SK-N-MC (cell line): ENCODE data around the gene NAV3.

Experiments used
- EZH2 ChIP-seq: fragments of 200-600 bp; sonication (generic); IDR thresholded peaks from one replicate; pipeline ENCODE4 v1.6.1; 2017; ENCODE audit warnings: antibody characterized with exemption
- FOXP2 ChIP-seq: optimal IDR thresholded peaks from 2 replicates; pipeline ENCODE3; 2011; ENCODE audit warnings: mild to moderate bottlenecking, moderate library complexity; ENCODE audit not compliant: insufficient read depth; ENCODE audit errors: extremely low read length, control extremely low read depth
- POLR2AphosphoS5 ChIP-seq: IDR thresholded peaks from 2 replicates; pipeline ENCODE4 v1.6.1; 2012; ENCODE audit warnings: mild to moderate bottlenecking, low read depth, low read length, borderline replicate concordance

- TF ChIP-seq POLR2AphosphoS5 (no peak), EZH2 (no peak), FOXP2 (no peak)
These were observed 11.7 kb downstream of the NAV3 start for GRCh38 chr12:77842430-77842829.
